GM21825 (cell line): ENCODE results near the gene ATP5ME.
"Not testable (repeated sequence)": the region's sequence is repeated elsewhere in the genome, so short reads cannot be mapped to it uniquely, and the experiment has no call there.

Source experiments
- ATAC-seq: cut with Tn5 transposase; IDR thresholded peaks from one replicate; pipeline ENCODE4 v1.9.1; 2021; ENCODE audit warnings: mild to moderate bottlenecking, moderate library complexity; ENCODE audit not compliant: unreplicated experiment

ATP5ME gene

DNA sequence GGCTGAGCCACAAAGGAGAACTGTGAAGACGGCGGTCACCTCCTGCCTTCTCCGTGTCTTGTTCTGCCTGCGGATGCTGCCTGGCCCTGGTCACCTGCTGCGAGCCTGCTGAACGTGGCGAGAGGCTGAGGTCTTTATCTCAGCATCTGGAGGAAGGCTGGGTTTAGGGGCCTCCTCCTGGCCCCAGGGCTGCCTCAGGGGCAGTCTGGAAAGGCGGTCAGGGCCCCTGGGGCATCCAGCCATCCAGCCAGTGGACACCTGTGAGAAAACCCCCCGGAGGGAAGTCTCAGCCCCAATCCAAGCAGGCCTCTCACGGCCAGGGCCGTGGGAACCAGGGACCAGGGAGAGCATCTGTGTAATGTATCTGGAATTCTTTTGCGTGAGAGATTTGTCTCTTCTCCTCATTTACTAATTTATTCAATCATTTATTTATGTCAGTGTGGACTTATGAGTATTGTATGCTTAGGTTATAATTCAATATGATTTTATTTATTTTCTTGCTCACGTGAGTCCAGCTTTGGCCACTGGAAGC lies 37.4 kb downstream of the ATP5ME start:
- ATAC-seq: no peak

DNA sequence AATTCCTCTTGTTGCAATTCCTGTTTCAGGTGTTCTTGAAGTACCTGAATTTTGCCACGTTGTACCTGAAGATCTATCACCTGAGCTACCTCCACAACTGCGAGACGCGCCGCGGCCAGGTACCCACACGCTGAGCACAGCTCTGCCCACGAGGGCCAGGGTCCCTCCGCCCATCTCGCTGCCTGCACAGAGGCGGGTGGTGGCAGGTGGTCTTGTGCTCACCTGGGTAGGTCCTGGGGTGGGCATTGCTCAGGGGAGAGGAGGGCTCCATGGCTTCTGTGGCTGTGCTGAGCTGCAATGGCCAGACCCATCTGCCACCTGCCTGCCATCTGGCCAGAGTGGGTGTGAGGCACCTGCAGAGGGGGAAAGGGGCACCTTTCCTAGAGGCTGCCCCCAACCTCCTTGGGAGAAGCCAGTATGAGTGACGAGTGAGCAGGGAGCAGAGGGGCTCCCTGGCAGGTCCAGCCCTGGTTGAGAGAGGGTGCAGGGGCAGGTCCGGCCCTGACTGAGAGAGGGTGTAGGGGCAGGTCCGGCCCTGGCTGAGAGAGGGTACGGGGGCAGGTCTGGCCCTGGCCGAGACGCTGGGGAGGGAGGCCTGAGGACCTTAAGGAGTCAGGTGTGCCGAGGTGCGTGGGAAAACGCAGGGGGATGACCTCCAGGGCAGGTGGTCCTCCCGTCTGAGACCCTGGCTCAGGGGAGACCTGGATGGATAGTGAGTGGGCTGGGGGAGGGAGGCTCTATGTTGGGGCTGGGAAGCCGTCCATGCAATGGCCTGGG lies 38.0 kb downstream of the ATP5ME start:
- ATAC-seq: no peak

- ATAC-seq: not testable (repeated sequence)
Observed at GRCh38 chr4:635066-635835, 38.8 kb downstream of the ATP5ME start.

- ATAC-seq: no peak
Observed at GRCh38 chr4:634599-634985, 39.5 kb downstream of the ATP5ME start.

GRCh38 chr4:633976-634598 lies 40.0 kb downstream of the ATP5ME start:
- ATAC-seq: no peak

DNA sequence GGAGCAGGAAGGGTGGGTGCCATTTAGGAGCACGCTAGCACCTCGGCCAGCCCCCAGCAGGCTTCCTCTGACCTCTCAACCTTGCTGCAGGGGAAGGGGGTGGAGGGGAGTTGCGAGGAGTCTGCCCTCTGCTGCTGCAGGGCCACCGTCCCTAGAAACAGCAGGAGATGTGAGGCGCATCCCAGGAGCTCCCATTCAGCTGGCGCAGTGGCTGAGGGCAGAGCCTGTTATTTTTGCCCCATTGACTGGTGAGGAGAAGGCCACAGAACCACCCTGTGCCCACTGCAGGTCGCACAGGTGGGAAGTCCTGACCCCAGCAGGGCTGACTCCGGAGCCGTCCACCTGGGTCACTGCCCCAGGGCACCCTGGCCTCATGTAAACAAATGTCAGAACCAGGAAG lies 40.7 kb downstream of the ATP5ME start:
- no peak for ATAC-seq

DNA sequence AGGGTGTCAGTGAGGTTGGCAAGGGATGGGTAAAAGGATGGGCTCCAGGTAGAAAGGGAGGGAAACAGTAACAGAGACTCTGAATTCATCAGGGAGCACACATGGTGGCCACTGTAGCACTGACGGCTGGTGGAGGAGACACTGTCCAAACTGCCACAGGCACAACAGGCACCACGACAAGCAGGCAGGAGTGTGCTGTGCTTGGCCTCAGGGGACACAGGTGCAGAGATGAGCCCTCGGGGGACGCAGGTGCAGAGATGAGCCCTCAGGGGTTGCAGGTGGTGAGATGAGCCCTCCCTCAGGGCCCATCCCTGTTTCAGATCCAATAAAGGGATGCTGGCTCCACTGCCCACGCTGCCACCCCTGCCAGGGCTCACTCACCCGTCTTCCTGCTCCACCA lies 41.1 kb downstream of the ATP5ME start:
- ATAC-seq: no peak

DNA sequence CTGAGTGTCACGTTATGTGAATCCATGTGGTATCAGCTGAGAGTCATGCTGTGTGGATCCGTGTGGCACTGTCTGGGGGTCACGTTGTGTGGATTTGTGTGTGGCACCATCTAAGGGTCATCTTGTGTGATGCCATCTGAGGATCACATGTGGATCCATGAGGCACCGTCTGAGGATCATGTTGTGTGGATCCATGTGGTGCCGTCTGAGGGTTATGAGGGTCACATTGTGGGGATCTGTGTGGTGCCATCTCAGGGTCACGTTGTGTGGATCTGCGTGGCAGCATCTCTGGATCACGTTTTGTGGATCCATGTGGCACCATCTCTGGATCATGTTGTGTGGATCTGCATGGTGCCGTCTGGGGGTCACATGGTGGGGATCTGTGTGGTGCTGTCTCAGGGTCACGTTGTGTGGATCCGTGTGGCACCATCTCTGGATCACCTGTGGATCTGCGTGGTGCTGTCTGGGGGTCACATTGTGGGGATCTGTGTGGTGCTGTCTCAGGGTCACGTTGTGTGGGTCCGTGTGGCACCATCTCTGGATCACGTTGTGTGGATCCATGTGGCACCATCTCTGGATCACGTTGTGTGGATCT lies 41.8 kb downstream of the ATP5ME start:
- ATAC-seq: no peak

- ATAC-seq: no peak
Observed at GRCh38 chr4:630656-631055, 43.4 kb downstream of the ATP5ME start.

DNA sequence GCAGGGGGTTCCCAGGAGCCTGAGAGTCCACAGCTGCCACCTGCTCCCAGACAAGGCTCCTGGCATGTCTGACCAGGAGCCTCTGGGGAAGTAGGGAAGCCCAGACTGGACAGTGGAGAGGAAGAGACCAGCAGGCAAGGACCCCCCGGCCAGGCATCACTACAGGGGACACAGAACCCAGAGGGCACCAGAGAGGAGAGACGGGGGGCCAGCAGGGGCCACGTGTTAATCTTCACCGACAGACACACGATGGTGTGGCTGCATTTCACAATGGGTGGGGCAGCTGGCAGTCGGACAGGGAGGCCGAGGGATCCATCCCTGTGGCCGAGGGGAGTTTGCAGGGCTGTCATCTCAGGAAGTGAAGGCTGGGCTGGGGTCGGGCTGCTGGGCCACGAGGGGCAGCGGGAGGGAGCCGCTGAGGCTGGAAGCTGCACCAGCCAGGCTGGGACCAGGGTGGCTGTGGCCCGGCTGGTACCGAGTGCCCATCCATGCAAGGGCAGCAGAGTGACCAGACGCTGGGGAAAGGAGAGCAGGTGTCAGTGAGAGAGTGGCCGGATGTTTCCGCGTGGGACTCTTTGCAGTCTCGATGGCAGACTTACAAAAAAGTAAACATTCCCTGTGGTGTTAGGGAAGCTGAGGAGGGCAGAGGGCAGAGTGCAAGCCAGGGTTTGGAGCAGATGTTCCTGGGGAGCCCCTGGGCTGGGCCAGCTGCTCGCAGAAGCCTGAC lies 44.0 kb downstream of the ATP5ME start:
- ATAC-seq: no peak

DNA sequence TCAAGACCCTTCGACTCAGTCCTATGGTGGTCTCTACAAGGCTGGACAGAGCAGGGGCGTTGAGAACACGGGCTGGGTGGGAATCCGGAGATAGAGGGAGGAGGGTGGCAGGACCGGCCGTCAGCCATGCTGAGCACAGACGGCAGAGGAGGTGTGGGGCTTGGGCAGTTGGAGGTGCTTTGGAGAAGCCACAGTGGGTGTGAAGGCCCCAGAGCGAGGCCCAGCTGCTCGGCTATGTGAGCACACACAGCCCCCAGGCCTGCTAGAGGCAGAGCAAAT lies 44.5 kb downstream of the ATP5ME start:
- no peak for ATAC-seq

GRCh38 chr4:628821-629635 lies 45.0 kb downstream of the ATP5ME start:
- no peak for ATAC-seq

- no peak for ATAC-seq
Observed at GRCh38 chr4:628311-628741, 45.8 kb downstream of the ATP5ME start.

DNA sequence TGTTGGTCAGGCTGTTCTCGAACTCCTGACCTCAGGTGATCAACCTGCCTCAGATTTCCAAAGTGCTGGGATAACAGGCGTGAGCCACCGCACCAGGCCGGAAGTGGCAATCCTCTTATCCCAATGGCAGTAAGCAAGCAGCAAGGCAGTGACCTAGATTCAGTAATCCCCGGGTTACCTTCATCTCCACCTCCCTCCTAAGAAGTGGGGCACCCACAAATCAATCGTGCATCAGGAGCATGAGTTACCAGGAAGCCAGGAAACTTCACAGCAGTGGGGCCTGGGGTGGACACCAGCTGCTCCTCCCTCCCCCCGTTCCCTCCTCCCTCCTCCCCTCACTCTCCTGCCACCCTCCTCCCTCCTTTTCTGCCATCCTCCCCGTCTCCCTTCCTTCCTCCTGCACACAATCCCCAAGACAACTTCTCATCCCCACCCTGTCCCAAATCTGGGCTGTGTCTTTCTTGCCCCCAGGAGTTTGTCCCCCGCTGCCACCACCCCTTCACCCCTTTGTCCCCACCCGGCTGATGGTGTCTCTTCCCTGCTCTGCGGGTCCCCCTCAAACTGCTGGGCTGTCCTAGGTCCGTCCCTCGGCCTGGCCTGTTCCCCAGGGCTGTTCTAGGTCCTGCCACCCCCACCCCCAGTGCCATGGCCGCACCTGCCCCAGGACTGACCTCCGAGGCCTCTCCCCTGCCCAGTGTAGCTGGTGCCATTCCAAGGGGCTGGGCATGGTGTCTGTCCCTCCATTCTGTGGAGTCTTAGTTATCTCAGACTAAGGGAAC lies 46.5 kb downstream of the ATP5ME start:
- no peak for ATAC-seq

GRCh38 chr4:626201-627091 lies 47.6 kb downstream of the ATP5ME start:
- ATAC-seq: no peak

- no peak for ATAC-seq
Observed at GRCh38 chr4:625631-626161, 48.4 kb downstream of the ATP5ME start.

- no peak for ATAC-seq
Observed at GRCh38 chr4:624705-625590, 49.1 kb downstream of the ATP5ME start, which contains the start of gene PDE6B. PDE6B (plus strand) TSS chr4:625573; CDS start chr4:625627, 54 bp downstream.
